Mesangial cell (primary cell): ENCODE results near the gene SERP2. TPM values are rescaled to one million over a fixed set of nuclear protein-coding genes. Genes with fewer than 3 reads are reported as not detected.

Experiments
- total RNA-seq: library from RNA; depleted of rRNA; stranded (reverse); fragments of >200 nt; gene quantifications from 2 replicates; pipeline ENCODE4 v1.2.3, GENCODE V29; 2015

The SERP2 gene
- 3.6 and 7.9 TPM in 2 replicates for total RNA-seq

DNA sequence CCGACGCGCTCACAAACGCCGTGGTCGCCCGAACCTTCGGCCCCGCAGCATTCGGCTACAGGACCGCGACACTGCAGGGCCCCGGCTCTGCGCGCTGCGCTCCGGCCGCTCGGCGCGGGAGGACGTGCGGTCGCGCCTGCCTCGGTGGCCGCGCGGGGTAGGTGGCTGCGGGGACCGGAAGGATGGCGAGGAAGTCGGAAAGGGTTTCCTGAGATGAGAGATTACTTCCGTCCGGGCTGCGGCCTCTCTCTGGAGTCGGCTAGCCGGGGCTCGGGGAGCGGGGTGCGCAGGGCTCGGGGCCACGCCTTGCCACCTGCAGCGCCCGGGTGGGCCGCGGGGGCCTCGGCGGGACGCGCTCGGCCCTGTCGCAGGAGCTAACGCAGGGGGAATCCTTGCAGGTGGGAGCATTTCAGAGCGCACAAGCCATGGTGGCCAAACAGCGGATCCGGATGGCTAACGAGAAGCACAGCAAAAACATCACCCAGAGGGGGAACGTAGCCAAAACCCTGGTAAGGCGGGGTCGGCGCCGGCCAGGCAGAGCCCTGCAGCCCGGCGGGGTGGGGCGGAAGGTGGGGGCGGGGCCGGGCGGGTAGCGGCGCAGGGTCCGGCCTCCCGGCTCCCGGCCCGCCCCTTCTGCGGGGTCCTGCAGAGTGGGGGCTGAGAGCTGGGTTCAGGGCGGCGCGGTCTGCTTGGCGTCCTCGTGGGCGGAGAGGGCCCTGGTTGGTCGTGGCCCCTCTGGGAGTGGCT, at the start of gene SERP2:
TSS of gene SERP2 (plus strand) at position 224 of the 747 bp plus-strand sequence. CDS start at position 426, 202 bp downstream.

Other genes starting within 250 kb of the SERP2 start
- gene TSC22D1, start 202.5 kb downstream of the SERP2 start, total RNA-seq: 34.7 and 233 TPM in 2 replicates